GM19467 (cell line): Measurements from ENCODE around the gene ZFP36.

Experiments
- ATAC-seq: cut with Tn5 transposase; IDR thresholded peaks from one replicate; pipeline ENCODE4 v1.9.1; 2021; ENCODE audit warnings: mild to moderate bottlenecking, moderate library complexity; ENCODE audit not compliant: unreplicated experiment

Gene ZFP36

DNA sequence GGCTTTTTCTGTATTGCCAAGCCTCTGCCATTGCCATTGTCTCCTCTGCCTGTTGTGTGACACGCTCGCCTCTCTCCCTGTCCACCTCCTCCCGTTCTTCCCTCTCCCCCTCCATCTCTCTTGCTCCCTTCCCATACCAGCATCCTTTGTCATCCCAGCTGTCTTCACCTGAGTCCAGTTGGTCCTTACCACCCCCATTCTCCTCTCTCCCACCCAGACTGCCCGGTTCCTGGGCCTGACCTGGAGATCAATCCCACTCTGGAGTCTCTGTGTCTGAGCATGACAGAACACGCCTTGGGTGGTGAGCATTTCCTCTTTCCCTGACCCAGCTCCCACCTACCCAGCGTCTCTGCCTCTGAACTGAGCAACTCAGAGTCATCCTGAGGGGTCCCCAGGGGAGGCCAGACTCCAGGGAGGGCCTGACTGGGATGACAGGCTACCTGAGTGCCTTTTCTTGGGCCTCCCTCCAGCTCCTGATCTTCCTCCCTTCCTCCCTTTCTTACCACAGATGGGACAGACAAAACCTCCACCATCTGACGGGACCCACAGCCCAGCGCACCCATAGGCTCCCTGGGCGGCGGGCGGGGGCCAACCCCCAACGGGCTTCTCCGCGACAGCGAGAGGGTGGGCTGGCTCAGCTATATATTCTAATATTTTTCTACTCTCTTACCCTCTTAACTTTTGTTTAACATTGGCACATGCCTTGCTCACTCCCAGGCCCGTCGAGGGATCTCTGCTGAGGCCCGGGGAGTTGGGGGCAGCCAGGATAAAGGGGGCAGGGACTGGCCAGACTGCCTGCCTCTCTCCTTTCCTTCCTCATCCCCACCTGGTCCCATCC lies 23.4 kb upstream of the ZFP36 start:
- no peak for ATAC-seq

- no peak for ATAC-seq
Observed at GRCh38 chr19:39384839-39385568, 21.6 kb upstream of the ZFP36 start.

GRCh38 chr19:39385629-39386411 lies 20.8 kb upstream of the ZFP36 start:
- ATAC-seq = no peak

- no peak for ATAC-seq
Observed at GRCh38 chr19:39386557-39386956, 20.1 kb upstream of the ZFP36 start.

DNA sequence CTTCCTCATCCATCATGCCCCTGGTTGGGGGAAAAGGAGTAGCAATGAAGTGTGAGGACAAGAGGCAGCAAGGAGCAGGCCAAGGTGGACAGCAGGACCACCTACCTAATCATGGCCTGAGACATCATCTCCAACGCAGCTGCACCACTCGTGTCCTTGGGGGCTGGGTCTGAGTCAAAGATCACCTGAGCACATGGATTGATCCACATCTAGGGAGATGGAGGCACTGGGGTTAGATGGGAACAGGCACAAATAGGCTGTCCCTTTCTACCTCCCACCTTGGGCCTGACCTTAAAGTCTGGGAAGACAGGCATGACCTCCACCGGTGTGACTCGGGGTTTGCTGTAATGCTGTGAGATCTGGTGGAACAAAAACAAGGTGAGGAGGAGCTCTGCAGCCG lies 18.0 kb upstream of the ZFP36 start:
- no peak for ATAC-seq

GRCh38 chr19:39389631-39390414 lies 16.8 kb upstream of the ZFP36 start:
- ATAC-seq = no peak

DNA sequence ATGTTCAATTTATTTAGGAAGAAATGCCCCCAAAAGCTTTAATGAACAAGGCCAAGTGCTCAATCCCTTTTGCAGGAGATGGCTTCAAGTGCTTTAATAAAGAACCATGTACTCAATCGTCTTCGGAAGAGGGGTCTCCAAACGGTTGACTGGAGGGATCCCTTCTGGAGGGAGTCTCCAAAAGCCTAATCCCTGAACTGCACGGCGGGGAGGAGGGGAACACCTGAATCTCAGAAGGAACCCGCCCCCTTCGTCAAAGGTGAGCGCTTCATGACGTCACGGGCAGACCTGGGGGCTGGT lies 16.2 kb upstream of the ZFP36 start:
- no peak for ATAC-seq

DNA sequence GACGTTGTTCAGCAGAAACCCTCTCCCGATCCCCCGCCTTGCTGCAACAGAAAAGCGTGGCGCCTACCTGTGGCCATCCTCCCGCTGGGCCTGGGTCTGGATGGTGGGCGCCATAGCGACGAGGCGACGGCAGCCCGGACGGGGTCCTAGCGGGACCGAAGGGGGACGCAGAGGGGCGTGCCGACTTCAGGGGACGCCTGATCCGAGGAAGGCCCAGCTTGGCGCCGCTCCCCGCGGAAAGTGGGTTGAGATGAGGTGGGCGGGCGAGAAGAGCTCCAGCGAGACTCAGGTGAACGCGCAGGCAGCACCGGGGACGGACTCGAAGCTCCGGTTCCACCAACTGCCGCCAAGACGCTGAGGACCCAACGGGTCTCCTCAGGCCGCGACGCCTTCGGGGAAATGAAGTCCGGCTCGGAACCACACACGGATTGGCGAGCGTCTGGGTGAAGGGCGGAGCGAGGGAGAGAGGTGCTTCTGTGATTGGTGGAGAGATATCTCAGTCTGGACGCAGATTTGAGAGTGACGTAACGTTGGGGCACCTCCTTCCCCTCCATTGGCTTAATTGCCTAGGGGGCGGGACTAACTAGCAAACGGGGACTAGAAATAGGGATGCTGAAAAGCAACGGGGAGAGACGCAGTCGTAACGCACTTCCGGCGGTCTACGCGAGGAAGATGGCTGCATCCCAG lies 15.8 kb upstream of the ZFP36 start, which contains the start of the genes MED29 and PAF1:
Gene MED29, plus strand, starts transcription at position 628 of the 687 bp plus-strand sequence. Its CDS starts 45 bp downstream, at position 673.
Gene PAF1, minus strand, starts transcription at position 356 of the 687 bp plus-strand sequence. Its CDS starts 242 bp downstream, at position 114.
- ATAC-seq = peak; percentile 85

DNA sequence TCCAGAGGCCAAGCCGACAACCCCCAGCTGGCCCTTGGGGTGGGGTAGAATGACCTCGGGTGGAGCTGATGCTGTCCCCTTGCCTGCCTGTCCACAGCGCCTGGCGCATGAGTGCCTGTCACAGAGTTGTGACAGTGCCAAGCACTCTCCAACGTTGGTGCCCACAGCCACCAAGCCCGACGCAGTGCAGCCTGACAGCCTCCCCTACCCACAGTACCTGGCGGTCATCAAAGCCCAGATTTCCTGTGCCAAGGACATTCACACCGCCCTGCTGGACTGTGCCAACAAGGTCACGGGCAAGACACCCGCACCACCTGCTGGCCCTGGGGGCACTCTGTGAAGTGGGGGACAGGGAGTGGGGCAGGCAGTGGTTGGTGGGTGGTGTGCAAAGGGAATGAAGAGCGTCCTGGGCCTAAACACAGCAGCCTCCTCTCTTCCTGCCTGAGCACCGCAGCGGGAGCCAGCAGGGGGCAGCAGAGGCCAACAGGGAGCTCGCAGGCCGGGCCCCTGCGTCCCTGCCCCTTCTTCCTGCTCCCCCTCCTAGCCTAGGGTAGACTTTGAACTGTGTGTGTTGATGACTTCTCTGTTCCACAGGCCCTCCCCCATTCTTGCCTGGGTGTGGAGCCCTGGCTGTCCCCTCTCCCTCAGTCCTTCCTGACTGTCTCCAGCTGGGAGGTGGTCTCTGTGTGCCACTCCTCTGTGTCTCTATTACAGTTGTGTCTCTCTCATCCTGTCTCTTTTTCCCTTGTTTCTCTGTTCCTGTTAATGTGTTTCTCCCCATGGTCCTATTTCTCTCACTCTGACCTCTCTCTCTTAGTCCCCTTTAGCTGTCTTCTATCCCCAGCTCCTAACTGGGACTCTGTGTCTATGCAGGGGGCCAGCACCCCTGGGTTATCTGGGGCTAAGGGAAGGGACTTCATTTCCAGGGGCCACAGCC lies 9.0 kb upstream of the ZFP36 start:
- ATAC-seq = no peak

GRCh38 chr19:39398297-39398864 lies 8.3 kb upstream of the ZFP36 start:
- ATAC-seq = no peak

- ATAC-seq = no peak
Observed at GRCh38 chr19:39399668-39400050, 7.0 kb upstream of the ZFP36 start.

GRCh38 chr19:39400061-39400460 lies 6.6 kb upstream of the ZFP36 start:
- no peak for ATAC-seq

- no peak for ATAC-seq
Observed at GRCh38 chr19:39401070-39401548, 5.5 kb upstream of the ZFP36 start.

DNA sequence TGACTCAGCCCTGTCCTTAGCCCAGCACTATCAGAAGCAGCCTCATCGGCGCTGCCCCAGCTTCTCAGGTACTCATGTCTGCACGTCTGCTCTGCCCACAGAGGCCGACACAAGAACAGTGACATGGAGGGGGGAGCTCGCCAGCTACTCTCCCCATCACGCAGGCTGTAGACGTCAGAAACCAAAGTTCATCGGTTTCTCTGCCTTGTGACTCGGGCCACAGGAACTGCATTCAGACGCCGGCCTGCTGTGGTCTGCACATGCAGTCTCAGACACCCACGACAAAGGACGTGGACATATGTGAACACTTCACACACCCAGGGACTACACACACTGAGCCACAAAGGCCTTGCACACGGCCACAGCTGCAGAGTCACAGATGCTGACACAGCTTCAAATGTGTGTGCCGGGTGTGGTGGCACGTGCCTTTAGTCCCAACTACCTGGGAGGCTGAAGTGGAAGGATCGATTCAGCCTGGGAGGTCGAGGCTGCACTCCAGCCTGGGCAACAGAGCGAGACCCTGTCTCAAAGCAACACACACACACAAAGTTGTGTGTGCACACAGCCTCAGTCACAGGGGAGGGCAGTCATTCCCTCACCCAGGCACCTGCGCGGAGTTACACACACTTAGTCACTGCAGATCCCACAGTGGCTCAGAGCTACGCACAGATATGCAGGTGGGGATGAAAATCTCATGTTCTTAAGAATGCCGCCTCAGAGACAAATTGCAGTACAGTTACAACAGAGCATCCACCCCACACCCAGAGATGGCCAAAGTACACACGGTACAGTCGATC lies 4.9 kb upstream of the ZFP36 start:
- ATAC-seq = no peak

DNA sequence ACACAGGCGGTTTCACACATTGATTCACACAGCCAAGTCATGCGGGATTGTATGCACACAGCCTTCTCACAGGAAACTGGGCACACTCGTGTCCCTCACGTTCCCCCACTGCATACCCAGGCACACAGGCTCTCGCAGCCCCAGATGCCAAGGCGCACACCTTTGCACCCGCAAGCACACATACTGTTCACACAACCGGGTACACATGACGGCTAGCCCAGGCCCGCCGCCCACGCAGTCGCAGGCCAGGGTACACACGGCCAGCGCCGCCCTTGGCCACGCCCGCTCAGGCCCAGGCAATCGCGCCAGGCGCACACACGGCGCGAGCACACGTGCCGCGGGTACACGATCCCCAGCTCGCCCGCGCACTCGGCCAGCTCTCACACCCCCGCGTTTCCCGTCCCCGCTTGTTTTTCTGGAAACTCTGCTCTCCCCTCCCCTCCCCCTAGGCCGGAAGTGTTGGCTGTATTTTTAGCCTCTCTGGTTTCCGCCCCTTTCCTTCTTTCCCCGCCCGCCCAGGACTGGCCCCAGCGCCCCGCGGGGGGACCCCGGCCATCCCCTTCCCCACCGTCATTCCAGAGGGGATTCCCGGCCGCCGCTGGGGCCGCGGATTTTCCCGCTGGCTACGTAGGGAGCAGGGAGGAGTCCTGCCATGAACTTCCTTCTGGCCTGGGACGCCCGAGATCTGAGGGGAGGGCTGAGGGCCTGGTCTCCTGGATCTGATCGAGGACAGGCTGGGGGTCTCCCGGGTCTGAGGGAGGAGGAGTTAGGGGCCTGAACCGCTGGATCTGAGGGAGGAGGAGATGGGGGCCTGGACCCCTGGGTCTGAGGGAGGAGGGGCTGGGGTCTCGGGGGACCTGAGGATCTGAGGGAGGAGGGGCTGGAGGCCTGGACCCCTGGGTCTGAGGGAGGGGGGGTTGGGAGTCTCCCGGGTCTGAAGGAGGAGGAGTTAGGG lies 4.0 kb upstream of the ZFP36 start:
- peak; percentile 24 for ATAC-seq
